ENCODE data around the gene PPP1R8.

- TF ChIP-seq CTCF (conservative IDR thresholded peaks at IDR 0.05 in 1 of 2, IDR thresholded peaks at IDR 0.05 in 1 of 2; ENCODE audit: low read depth in 1 of 2, low read length in 2 of 2): no peak
- no peak for TF ChIP-seq EZH2 (IDR thresholded peaks at IDR 0.05; ENCODE audit: low read length, missing control alignments)
These were observed 23.2 kb upstream of the PPP1R8 start for GRCh38 chr1:27807385-27807784.
